Measurements from ENCODE around the gene SF3A1. TPM values are rescaled to one million over a fixed set of nuclear protein-coding genes. Genes with fewer than 3 reads are reported as not detected.

Gene SF3A1
- total RNA-seq, 2 donors from 2014 or later = 56.7 to 77.0 TPM

DNA sequence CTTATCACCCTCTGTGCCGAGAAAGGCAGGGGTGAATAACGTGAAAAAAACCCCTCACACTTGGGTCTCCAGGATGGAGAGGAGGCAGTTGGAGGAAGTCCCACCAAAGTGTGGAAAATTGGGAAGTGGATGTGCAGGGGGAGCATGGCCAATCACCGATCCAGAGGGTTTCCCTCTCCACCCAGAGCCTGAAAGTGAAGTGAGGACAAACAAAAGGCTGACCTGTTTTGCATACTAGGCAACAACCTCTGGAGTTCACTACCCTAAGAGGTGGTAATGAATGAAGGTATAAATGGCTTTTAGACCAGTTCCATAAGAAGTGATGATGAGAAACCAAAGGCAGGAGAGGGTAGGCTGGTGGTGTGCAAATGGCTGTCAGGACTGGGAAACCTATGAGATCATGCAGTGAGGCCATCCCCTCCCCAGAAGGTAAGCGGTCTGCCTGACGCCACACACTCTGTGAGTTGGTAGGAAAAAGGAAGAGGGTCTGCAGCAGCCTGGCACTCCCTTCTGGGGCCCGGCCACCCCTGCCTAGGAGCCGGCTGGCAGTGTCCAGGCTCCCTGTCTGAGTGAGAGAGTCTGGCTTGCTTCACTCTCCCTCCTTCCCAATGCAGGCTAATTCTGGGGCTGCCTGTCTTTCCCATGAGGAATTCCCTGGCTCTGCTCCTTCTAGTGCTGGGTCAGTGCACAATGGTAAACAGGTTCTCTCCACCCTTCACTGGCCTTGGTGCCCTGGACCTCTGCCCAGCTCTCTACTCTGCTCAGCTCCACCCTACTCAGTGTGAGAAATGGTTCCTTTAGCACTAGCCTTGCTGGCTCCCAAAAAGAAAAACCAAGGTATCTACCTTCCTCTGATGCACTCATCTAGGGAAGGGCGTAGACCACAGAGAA lies 45.6 kb downstream of the SF3A1 start:
- peak overlapping the region; percentile 34 for H3K4me3 ChIP-seq
- no peaks in the 10 kb centered on the region for H3K36me3 ChIP-seq
- peak; percentile 80 for ATAC-seq (ENCODE audit: insufficient number of reproducible peaks, low FRiP score, low read depth)
- no peaks in the 10 kb centered on the region for H3K27me3 ChIP-seq (replicated peaks; ENCODE audit: insufficient read depth)
- peak overlapping the region; percentile 81 to 88 for H3K27ac ChIP-seq
- no peaks in the 10 kb centered on the region for H3K9me3 ChIP-seq
- peaks cover 59 to 88% of the 10 kb centered on the region in 2 donors for H3K4me1 ChIP-seq (ENCODE audit: control insufficient read depth in 1 of 2, low read depth in 2 of 2)
- TF ChIP-seq, protein P1, sequence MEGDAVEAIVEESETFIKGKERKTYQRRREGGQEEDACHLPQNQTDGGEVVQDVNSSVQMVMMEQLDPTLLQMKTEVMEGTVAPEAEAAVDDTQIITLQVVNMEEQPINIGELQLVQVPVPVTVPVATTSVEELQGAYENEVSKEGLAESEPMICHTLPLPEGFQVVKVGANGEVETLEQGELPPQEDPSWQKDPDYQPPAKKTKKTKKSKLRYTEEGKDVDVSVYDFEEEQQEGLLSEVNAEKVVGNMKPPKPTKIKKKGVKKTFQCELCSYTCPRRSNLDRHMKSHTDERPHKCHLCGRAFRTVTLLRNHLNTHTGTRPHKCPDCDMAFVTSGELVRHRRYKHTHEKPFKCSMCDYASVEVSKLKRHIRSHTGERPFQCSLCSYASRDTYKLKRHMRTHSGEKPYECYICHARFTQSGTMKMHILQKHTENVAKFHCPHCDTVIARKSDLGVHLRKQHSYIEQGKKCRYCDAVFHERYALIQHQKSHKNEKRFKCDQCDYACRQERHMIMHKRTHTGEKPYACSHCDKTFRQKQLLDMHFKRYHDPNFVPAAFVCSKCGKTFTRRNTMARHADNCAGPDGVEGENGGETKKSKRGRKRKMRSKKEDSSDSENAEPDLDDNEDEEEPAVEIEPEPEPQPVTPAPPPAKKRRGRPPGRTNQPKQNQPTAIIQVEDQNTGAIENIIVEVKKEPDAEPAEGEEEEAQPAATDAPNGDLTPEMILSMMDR (IDR thresholded peaks at IDR 0.05) = no peak
- DNase-seq (ENCODE audit: low spot score) = peak; percentile 63

DNA sequence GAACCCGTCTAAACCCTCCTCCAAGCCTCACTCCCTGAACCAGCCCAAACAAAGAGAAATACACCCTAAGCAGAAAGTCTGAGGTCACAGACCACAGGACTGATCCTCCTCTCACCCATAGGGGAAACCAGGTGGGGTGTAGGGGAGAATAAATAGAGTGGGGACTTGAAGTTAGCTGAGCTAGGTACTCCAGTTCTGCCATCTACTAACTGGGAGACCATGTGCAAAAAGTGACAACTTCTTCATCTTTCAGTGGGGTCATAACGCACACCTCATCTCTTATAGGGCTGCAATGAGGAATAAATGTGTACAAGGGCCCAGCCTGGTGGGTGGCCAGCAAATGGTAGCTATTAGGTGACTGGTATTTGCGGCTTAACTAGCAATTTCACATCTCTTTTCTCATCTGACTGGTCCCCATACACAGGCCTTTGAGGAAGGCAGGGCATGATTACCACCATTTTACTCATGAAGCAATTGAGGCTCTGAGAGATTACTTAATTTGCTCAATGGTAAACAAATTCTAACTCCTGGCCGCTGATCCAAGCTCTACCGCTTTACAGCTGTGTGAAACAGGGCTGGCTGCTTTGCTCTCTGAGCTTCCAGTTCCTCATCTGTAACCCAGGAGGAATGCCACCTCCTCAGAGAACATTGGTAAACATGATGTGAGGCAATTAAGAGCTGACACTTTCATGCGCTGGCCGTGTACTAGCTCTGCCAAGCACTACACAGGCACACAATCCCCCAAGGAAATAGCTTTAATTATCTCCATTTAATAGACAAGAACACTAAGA lies 46.5 kb downstream of the SF3A1 start:
- Histone ChIP-seq H3K4me1 (ENCODE audit: control insufficient read depth in 1 of 2, low read depth in 2 of 2) (peaks cover 63 to 90% of the 10 kb centered on the region in 2 donors), H3K27me3 (replicated peaks; ENCODE audit: insufficient read depth) (no peaks in the 10 kb centered on the region), H3K4me3 (peak overlapping the region; percentile 34), H3K9me3 (no peaks in the 10 kb centered on the region), H3K27ac (peak overlapping the region; percentile 81 to 88), H3K36me3 (no peaks in the 10 kb centered on the region)
- TF ChIP-seq, protein P1 (IDR thresholded peaks at IDR 0.05) = no peak
- no peak for ATAC-seq (ENCODE audit: insufficient number of reproducible peaks, low FRiP score, low read depth)
- DNase-seq (ENCODE audit: low spot score) = no peak

DNA sequence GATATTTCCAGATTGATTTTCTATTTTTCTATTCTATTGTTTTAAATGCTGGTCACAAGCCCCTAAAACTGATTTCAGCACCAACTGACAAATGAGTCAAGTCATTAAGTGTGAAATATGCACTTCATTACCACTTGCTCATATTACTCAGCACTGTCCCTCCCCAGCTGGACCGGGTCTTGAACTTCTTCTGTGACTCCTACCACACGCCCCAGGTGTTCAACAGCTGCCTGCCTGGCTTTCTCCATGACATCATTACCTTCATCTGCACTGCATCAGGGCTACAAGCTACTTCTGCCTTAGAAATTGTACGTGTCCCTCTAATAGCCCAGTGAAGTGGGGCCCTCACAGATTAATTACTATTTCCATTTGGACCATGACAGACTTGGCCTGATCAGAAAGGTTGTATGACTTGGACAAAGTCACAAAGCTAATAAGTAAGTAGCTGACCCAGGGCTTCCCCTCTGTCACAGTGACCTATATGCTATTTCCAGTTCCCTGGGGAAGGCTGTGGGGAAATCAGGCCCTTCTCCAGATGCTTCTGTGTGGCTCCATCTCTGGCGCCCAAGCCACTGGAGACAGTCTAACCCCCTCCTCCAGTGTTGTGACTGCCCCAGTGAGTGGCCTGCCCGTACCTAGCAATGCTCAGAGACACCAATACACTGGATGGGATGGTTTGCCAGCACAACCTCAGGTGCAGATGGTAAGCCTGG lies 48.0 kb downstream of the SF3A1 start:
- no peaks in the 10 kb centered on the region for H3K27me3 ChIP-seq (replicated peaks; ENCODE audit: insufficient read depth)
- TF ChIP-seq, protein P1 (IDR thresholded peaks at IDR 0.05) = no peak
- no peaks in the 10 kb centered on the region for H3K36me3 ChIP-seq
- H3K4me3 ChIP-seq = no peak overlapping the region
- no peak for ATAC-seq (ENCODE audit: insufficient number of reproducible peaks, low FRiP score, low read depth)
- H3K4me1 ChIP-seq (ENCODE audit: control insufficient read depth in 1 of 2, low read depth in 2 of 2) = peaks cover 77 to 98% of the 10 kb centered on the region in 2 donors
- DNase-seq (ENCODE audit: low spot score) = no peak
- H3K27ac ChIP-seq = peak overlapping the region; percentile 12 to 88
- H3K9me3 ChIP-seq = no peaks in the 10 kb centered on the region

DNA sequence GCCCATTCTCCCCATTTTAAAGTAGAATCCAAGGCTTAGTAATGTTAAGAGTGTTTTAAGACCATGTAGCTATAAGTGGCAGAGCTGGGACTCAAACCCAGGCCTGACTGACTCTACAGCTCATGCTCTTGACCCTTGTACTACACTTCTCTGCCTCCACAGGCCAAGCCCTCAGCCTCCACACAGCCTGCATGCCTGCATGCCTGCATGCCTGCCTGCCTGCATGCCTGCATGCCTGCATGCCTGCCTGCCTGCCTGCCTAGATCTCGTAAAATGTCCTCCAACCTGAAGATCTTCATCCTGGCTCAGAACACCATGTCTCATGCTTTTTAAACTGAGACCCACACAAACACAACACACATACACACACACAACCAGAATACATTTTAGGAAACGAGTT lies 48.6 kb downstream of the SF3A1 start:
- no peaks in the 10 kb centered on the region for H3K9me3 ChIP-seq
- peaks cover 82 to 100% of the 10 kb centered on the region in 2 donors for H3K4me1 ChIP-seq (ENCODE audit: control insufficient read depth in 1 of 2, low read depth in 2 of 2)
- no peak overlapping the region for H3K4me3 ChIP-seq
- TF ChIP-seq, protein P1 (IDR thresholded peaks at IDR 0.05) = no peak
- H3K27me3 ChIP-seq (replicated peaks; ENCODE audit: insufficient read depth) = no peaks in the 10 kb centered on the region
- no peak for DNase-seq (ENCODE audit: low spot score)
- H3K36me3 ChIP-seq = no peaks in the 10 kb centered on the region
- ATAC-seq (ENCODE audit: insufficient number of reproducible peaks, low FRiP score, low read depth) = no peak
- no peak overlapping the region for H3K27ac ChIP-seq
